GM12874 (cell line): ENCODE measurements around the gene COL21A1.

ENCODE experiments used
- CTCF ChIP-seq: IDR thresholded peaks from 2 replicates; pipeline ENCODE4 v1.5.1; 2011; ENCODE audit warnings: low read depth, mild to moderate bottlenecking, control low read depth, low read length, moderate library complexity; ENCODE audit not compliant: insufficient read depth

The COL21A1 gene

GRCh38 chr6:56259234-56260077 is 12.1 kb upstream of the COL21A1 start:
- no peak for TF ChIP-seq CTCF

- TF ChIP-seq CTCF = no peak
These were observed 8.0 kb upstream of the COL21A1 start for GRCh38 chr6:56255349-56255748.

- no peak for TF ChIP-seq CTCF
These were observed 2.9 kb upstream of the COL21A1 start for GRCh38 chr6:56250266-56250665.

GRCh38 chr6:56247654-56248122 is 308 bp upstream of the COL21A1 start:
- TF ChIP-seq CTCF = no peak

- no peak for TF ChIP-seq CTCF
These were observed 869 bp downstream of the COL21A1 start for GRCh38 chr6:56246541-56246880.

- no peak for TF ChIP-seq CTCF
These were observed 1.5 kb downstream of the COL21A1 start for GRCh38 chr6:56245903-56246351.

- TF ChIP-seq CTCF = no peak
These were observed 2.7 kb downstream of the COL21A1 start for GRCh38 chr6:56244528-56245253.
